Esophagus squamous epithelium (tissue), 4 donors: ENCODE measurements around the gene SERPING1.

Source experiments
- CTCF ChIP-seq, 6 experiments: fragments of 450-650 bp in 4 of 6; fragments of 200-600 bp in 2 of 6; sonication (generic) in 2 of 6; IDR thresholded peaks; one replicate each; pipeline ENCODE4 v1.5.1; 2016 to 2019; ENCODE audit warnings: antibody characterized with exemption in 6 of 6, mild to moderate bottlenecking in 4 of 6, moderate library complexity in 4 of 6
- POLR2A ChIP-seq, 4 donors: fragments of 450-650 bp; IDR thresholded peaks; one replicate each; pipeline ENCODE4 v1.6.1; 2017; ENCODE audit warnings: antibody characterized with exemption in 4 of 4, mild to moderate bottlenecking in 4 of 4, moderate library complexity in 3 of 4

- TF ChIP-seq CTCF (IDR thresholded peaks at IDR 0.05) (no peak), POLR2A (IDR thresholded peaks at IDR 0.05) (no peak)
Measured at GRCh38 chr11:57653163-57653562, 55.7 kb downstream of the SERPING1 start.
